ENCODE results near the gene ANKS1B.

Gene ANKS1B

DNA sequence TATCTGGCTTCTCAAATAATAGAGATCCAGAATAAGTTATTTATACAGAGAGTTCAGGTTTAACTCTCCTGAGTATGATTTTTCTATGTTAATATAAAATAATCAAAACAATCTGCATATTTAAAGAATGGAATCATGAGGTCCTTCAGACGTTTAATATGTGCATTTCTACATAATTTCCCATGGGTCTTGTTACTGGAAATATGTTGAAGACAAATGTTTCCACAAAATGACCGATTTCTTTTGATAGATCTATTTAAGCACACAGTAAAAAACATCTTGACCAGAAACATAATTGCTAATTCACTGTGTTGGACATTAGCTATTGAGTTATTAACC, 957.7 kb downstream of the ANKS1B start:
- in situ Hi-C loops (cut with MboI; ENCODE audit: low pct_unique_long_range_greater_than_20kb, low sequenced_read_pairs, unreplicated experiment): loop anchor here (25.0 kb wide), 1 partner anchor 585 kb away; no protein-coding TSS in a partner anchor
- no peak for DNase-seq (ENCODE audit: low spot score)
- TF ChIP-seq, protein P1, sequence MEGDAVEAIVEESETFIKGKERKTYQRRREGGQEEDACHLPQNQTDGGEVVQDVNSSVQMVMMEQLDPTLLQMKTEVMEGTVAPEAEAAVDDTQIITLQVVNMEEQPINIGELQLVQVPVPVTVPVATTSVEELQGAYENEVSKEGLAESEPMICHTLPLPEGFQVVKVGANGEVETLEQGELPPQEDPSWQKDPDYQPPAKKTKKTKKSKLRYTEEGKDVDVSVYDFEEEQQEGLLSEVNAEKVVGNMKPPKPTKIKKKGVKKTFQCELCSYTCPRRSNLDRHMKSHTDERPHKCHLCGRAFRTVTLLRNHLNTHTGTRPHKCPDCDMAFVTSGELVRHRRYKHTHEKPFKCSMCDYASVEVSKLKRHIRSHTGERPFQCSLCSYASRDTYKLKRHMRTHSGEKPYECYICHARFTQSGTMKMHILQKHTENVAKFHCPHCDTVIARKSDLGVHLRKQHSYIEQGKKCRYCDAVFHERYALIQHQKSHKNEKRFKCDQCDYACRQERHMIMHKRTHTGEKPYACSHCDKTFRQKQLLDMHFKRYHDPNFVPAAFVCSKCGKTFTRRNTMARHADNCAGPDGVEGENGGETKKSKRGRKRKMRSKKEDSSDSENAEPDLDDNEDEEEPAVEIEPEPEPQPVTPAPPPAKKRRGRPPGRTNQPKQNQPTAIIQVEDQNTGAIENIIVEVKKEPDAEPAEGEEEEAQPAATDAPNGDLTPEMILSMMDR (IDR thresholded peaks at IDR 0.05; ENCODE audit: extremely low read depth, insufficient read depth, missing control alignments): no peak

DNA sequence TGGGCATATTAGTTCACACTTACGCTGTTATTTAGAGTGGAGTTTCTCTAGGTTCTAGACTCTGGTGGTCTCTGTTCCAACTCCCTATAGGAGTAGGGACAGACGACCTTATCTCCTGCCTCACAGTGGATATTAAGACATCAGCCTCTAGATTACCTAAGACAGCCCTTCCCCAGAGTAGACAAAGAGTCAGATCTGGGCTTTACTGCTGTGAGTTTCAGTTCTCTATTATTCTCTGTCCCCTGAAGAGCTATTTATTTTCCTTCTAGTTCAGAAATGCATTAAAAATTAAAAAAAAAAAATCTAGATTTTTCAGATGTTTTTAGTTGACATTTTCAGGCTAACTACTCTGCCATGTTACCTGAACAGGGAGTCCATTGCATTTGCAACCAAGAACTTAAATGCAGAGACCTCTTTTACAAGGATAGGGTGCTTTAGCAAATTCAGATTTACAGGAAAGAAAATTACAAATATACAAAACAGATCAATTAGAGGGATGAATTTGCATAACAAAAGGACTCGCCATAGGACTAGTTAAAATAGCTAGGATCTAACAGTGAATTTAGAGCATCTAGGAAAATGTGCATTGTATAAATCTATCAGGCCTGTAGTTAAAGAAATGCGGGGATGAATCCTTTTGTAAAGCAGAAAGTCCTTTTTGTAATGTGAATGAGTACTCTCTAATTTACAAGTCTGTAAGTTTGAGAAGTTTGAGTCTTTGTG, 958.2 kb downstream of the ANKS1B start:
- no peak for DNase-seq (ENCODE audit: low spot score)
- TF ChIP-seq, protein P1 (IDR thresholded peaks at IDR 0.05; ENCODE audit: extremely low read depth, insufficient read depth, missing control alignments): no peak
- in situ Hi-C loops (cut with MboI; ENCODE audit: low pct_unique_long_range_greater_than_20kb, low sequenced_read_pairs, unreplicated experiment): loop anchor here (25.0 kb wide), 1 partner anchor 586 kb away; no protein-coding TSS in a partner anchor

DNA sequence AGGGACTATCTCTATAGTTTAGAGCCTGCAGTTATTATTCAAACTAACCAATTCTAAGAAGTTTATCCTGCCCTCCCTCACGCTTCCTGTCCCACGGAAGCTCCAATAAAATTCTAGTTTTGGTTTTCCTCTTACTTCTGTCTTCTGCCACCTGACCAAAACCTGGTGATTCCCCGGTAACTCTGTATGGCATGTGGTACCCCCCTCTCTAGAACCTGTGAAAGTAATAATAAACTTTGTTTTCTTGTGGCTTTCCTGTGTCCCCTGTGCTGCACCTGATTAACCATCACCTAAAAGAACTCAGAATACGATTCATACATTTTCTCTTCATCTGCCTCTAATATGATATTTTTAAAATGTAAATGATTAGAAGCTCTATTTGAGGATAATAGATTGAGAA, 959.9 kb downstream of the ANKS1B start:
- no peak for DNase-seq (ENCODE audit: low spot score)
- TF ChIP-seq, protein P1 (IDR thresholded peaks at IDR 0.05; ENCODE audit: extremely low read depth, insufficient read depth, missing control alignments): no peak
- in situ Hi-C loops (cut with MboI; ENCODE audit: low pct_unique_long_range_greater_than_20kb, low sequenced_read_pairs, unreplicated experiment): loop anchor here (25.0 kb wide), 1 partner anchor 587 kb away; no protein-coding TSS in a partner anchor

DNA sequence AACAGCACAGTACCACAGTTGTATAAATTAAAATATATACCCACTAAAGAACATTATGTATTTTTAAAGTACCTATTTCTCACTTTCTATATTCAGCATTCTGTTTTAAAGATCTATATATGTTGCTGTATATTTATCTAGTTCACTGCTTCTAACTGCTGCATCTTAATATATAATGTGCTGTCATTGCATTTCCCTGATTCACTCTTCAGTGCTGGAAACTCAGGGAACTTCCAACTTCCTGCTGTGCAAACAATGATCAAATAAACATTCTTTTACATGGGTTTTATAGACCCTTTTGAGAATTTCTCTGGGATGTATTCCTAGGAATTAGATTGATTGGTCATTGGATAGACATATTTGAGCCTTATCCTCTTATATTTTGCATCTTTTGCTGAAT, 960.5 kb downstream of the ANKS1B start:
- in situ Hi-C loops (cut with MboI; ENCODE audit: low pct_unique_long_range_greater_than_20kb, low sequenced_read_pairs, unreplicated experiment): no loop called here

DNA sequence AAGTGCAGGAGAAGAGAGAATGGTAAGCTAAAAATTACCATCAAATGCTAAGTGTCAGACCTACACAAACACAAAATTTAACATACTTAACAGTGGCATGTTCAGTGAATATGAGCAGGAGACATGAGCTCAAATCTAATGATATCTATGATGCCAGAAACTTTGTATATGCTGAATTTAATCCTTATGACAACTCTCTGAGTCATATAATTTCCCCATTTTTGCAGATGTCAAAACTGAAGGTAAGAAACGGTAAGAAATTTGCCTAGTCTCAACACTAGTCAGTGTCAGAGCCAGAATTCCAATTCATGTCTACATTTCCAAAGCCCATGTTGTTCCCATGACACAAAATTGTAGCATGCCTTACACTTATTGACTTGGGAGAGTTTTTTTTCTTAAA, 963.9 kb downstream of the ANKS1B start:
- TF ChIP-seq, protein P1 (IDR thresholded peaks at IDR 0.05; ENCODE audit: extremely low read depth, insufficient read depth, missing control alignments): no peak
- in situ Hi-C loops (cut with MboI; ENCODE audit: low pct_unique_long_range_greater_than_20kb, low sequenced_read_pairs, unreplicated experiment): no loop called here
- DNase-seq (ENCODE audit: low spot score): no peak

More for the DNA sequence above, 960.5 kb downstream of the ANKS1B start:
- TF ChIP-seq, protein P1 (IDR thresholded peaks at IDR 0.05; ENCODE audit: extremely low read depth, insufficient read depth, missing control alignments): no peak
- DNase-seq (ENCODE audit: low spot score): no peak

DNA sequence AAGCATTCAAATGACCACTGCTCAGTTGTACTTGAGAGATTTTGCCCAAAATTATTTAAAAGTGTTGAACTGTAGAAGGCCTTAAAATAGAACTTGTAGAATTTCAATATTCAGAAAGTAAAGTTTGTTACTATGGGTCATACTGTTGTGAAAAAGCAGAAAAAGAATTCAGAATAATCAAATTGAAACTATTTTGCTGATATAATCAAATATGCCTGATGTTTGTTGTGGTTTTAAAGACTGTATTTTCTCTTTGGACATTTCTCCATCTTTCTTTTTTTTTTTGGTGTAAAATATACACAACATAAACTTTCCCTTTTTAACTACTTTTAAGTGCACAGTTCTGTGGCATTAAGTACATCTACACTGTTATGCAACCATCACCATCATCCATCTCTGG, 964.9 kb downstream of the ANKS1B start:
- no peak for DNase-seq (ENCODE audit: low spot score)
- in situ Hi-C loops (cut with MboI; ENCODE audit: low pct_unique_long_range_greater_than_20kb, low sequenced_read_pairs, unreplicated experiment): no loop called here
- TF ChIP-seq, protein P1 (IDR thresholded peaks at IDR 0.05; ENCODE audit: extremely low read depth, insufficient read depth, missing control alignments): no peak

Data from GM13977 (cell line).